A549 (cell line): ENCODE results near the gene PPP4R4.

Source experiments
- E2F6 ChIP-seq: IDR thresholded peaks from 2 replicates; pipeline ENCODE4 v1.6.1; 2012; ENCODE audit warnings: low read depth, borderline replicate concordance
- EP300 ChIP-seq, 2 experiments: fragments of >200 bp; sonication (Bioruptor Twin); formaldehyde crosslinking; IDR thresholded peaks; 2 replicates in 1 of 2; 3 replicates in 1 of 2; pipeline ENCODE4 v1.6.1; 2016 to 2017
- KDM5A ChIP-seq: fragments of 200-600 bp; sonication (generic); IDR thresholded peaks from 2 replicates; pipeline ENCODE4 v1.6.1; 2016; ENCODE audit warnings: antibody characterized with exemption, mild to moderate bottlenecking
- NFE2L2 ChIP-seq: fragments of 150-350 bp; conservative IDR thresholded peaks from 2 replicates; pipeline ENCODE4 v1.6.1; 2014; ENCODE audit warnings: low read length
- NR3C1 ChIP-seq: fragments of >200 bp; sonication (Bioruptor Twin); formaldehyde crosslinking; IDR thresholded peaks from 3 replicates; pipeline ENCODE4 v1.6.1; 2017
- POLR2A ChIP-seq: IDR thresholded peaks from 2 replicates; pipeline ENCODE4 v1.6.1; 2012; ENCODE audit warnings: mild to moderate bottlenecking, low read length
- SMC3 ChIP-seq: fragments of >200 bp; sonication (Bioruptor Twin); formaldehyde crosslinking; IDR thresholded peaks from 3 replicates; pipeline ENCODE4 v1.6.1; 2018; ENCODE audit warnings: inconsistent platforms
- TF ChIP-seq, protein P1 (sequence below): fragments of >200 bp; sonication (Bioruptor Twin); formaldehyde crosslinking; IDR thresholded peaks from 3 replicates; pipeline ENCODE4 v1.5.1; 2016
- TF ChIP-seq, protein P2 (sequence below): fragments of 200-600 bp; sonication (generic); IDR thresholded peaks from 2 replicates; pipeline ENCODE4 v1.6.1; 2016; ENCODE audit warnings: antibody characterized with exemption, mild to moderate bottlenecking, moderate library complexity

DNA sequence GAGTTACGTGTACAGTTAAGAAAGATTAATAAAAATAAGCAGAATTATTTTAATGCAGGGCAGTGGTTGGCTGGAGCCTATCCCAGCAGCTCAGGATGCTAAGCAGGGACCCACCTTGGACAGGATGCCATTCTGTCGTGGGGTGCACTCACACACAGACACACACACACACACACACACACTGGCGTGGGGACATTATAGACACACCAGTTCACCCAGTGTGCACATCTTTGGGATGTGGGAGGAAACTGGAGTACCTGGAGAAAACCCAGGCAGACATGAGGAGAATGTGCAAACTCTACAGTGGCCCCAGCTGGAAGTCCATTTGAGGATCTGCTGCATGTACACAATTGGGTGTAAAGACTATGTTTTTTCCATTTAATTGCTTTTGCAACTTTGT is 31.9 kb upstream of the PPP4R4 start:
- TF ChIP-seq, protein P1, sequence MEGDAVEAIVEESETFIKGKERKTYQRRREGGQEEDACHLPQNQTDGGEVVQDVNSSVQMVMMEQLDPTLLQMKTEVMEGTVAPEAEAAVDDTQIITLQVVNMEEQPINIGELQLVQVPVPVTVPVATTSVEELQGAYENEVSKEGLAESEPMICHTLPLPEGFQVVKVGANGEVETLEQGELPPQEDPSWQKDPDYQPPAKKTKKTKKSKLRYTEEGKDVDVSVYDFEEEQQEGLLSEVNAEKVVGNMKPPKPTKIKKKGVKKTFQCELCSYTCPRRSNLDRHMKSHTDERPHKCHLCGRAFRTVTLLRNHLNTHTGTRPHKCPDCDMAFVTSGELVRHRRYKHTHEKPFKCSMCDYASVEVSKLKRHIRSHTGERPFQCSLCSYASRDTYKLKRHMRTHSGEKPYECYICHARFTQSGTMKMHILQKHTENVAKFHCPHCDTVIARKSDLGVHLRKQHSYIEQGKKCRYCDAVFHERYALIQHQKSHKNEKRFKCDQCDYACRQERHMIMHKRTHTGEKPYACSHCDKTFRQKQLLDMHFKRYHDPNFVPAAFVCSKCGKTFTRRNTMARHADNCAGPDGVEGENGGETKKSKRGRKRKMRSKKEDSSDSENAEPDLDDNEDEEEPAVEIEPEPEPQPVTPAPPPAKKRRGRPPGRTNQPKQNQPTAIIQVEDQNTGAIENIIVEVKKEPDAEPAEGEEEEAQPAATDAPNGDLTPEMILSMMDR = no peak
- no peak for TF ChIP-seq POLR2A
- TF ChIP-seq EP300 (IDR thresholded peaks at IDR 0.05) = no peak
- TF ChIP-seq NR3C1 = no peak
- no peak for TF ChIP-seq E2F6
- no peak for TF ChIP-seq NFE2L2
- TF ChIP-seq KDM5A = no peak
- no peak for TF ChIP-seq SMC3
- TF ChIP-seq, protein P2, sequence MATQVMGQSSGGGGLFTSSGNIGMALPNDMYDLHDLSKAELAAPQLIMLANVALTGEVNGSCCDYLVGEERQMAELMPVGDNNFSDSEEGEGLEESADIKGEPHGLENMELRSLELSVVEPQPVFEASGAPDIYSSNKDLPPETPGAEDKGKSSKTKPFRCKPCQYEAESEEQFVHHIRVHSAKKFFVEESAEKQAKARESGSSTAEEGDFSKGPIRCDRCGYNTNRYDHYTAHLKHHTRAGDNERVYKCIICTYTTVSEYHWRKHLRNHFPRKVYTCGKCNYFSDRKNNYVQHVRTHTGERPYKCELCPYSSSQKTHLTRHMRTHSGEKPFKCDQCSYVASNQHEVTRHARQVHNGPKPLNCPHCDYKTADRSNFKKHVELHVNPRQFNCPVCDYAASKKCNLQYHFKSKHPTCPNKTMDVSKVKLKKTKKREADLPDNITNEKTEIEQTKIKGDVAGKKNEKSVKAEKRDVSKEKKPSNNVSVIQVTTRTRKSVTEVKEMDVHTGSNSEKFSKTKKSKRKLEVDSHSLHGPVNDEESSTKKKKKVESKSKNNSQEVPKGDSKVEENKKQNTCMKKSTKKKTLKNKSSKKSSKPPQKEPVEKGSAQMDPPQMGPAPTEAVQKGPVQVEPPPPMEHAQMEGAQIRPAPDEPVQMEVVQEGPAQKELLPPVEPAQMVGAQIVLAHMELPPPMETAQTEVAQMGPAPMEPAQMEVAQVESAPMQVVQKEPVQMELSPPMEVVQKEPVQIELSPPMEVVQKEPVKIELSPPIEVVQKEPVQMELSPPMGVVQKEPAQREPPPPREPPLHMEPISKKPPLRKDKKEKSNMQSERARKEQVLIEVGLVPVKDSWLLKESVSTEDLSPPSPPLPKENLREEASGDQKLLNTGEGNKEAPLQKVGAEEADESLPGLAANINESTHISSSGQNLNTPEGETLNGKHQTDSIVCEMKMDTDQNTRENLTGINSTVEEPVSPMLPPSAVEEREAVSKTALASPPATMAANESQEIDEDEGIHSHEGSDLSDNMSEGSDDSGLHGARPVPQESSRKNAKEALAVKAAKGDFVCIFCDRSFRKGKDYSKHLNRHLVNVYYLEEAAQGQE = no peak
